ENCODE measurements around the gene CDC7.

Gene CDC7

GRCh38 chr1:91498498-91499245 is 2.0 kb upstream of the CDC7 start:
- TF ChIP-seq TCF12 (IDR thresholded peaks at IDR 0.05; ENCODE audit: low read depth) (no peak), EGR1 (IDR thresholded peaks at IDR 0.05) (no peak), FOXM1 (IDR thresholded peaks at IDR 0.05; ENCODE audit: borderline replicate concordance, low read depth) (no peak), EP300 (IDR thresholded peaks at IDR 0.05; ENCODE audit: borderline replicate concordance) (no peak), RAD21 (IDR thresholded peaks at IDR 0.05; ENCODE audit: low read depth) (no peak), TAF1 (IDR thresholded peaks at IDR 0.05; ENCODE audit: low read depth) (no peak), CREB1 (IDR thresholded peaks at IDR 0.05; ENCODE audit: low read depth) (no peak)
- TF ChIP-seq, protein P1, sequence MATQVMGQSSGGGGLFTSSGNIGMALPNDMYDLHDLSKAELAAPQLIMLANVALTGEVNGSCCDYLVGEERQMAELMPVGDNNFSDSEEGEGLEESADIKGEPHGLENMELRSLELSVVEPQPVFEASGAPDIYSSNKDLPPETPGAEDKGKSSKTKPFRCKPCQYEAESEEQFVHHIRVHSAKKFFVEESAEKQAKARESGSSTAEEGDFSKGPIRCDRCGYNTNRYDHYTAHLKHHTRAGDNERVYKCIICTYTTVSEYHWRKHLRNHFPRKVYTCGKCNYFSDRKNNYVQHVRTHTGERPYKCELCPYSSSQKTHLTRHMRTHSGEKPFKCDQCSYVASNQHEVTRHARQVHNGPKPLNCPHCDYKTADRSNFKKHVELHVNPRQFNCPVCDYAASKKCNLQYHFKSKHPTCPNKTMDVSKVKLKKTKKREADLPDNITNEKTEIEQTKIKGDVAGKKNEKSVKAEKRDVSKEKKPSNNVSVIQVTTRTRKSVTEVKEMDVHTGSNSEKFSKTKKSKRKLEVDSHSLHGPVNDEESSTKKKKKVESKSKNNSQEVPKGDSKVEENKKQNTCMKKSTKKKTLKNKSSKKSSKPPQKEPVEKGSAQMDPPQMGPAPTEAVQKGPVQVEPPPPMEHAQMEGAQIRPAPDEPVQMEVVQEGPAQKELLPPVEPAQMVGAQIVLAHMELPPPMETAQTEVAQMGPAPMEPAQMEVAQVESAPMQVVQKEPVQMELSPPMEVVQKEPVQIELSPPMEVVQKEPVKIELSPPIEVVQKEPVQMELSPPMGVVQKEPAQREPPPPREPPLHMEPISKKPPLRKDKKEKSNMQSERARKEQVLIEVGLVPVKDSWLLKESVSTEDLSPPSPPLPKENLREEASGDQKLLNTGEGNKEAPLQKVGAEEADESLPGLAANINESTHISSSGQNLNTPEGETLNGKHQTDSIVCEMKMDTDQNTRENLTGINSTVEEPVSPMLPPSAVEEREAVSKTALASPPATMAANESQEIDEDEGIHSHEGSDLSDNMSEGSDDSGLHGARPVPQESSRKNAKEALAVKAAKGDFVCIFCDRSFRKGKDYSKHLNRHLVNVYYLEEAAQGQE (IDR thresholded peaks at IDR 0.05; ENCODE audit: low read depth): no peak
- TF ChIP-seq, protein P2, sequence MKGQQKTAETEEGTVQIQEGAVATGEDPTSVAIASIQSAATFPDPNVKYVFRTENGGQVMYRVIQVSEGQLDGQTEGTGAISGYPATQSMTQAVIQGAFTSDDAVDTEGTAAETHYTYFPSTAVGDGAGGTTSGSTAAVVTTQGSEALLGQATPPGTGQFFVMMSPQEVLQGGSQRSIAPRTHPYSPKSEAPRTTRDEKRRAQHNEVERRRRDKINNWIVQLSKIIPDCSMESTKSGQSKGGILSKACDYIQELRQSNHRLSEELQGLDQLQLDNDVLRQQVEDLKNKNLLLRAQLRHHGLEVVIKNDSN (IDR thresholded peaks at IDR 0.05): no peak
- TF ChIP-seq, protein P3, sequence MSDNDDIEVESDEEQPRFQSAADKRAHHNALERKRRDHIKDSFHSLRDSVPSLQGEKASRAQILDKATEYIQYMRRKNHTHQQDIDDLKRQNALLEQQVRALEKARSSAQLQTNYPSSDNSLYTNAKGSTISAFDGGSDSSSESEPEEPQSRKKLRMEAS (IDR thresholded peaks at IDR 0.05): no peak

DNA sequence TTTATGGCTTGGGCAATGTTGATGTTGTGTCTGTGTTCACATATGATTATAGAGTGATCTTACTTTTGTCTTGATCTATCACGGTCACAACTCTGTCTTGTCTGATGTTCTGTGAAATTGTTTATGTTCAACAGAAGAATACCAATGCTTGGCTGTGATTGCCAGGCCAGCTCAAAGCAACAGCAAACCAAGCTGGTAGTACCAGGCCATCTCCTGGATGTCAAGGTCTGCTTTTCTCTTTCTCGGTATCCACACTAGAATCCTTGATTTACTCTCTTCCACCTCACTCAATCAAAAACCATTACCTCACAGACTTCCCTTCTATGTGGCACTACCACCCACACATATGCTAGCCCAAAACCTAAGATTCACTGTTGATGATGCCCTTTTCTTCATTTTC is 1.3 kb upstream of the CDC7 start:
- TF ChIP-seq TAF1 (IDR thresholded peaks at IDR 0.05; ENCODE audit: low read depth) (no peak), YY1 (IDR thresholded peaks at IDR 0.05; ENCODE audit: low read depth) (no peak), EGR1 (IDR thresholded peaks at IDR 0.05) (no peak), NFIC (IDR thresholded peaks at IDR 0.05) (no peak), FOXM1 (IDR thresholded peaks at IDR 0.05; ENCODE audit: borderline replicate concordance, low read depth) (no peak), ZBTB7A (IDR thresholded peaks at IDR 0.05; ENCODE audit: low read depth) (no peak), TCF12 (IDR thresholded peaks at IDR 0.05; ENCODE audit: low read depth) (no peak), EP300 (IDR thresholded peaks at IDR 0.05; ENCODE audit: borderline replicate concordance) (no peak), CREB1 (IDR thresholded peaks at IDR 0.05; ENCODE audit: low read depth) (no peak), TEAD4 (IDR thresholded peaks at IDR 0.05) (no peak), RAD21 (IDR thresholded peaks at IDR 0.05; ENCODE audit: low read depth) (no peak), CEBPB (IDR thresholded peaks at IDR 0.05) (no peak)
- TF ChIP-seq, protein P2 (IDR thresholded peaks at IDR 0.05): no peak
- TF ChIP-seq, protein P1 (IDR thresholded peaks at IDR 0.05; ENCODE audit: low read depth): no peak
- TF ChIP-seq, protein P3 (IDR thresholded peaks at IDR 0.05): no peak

DNA sequence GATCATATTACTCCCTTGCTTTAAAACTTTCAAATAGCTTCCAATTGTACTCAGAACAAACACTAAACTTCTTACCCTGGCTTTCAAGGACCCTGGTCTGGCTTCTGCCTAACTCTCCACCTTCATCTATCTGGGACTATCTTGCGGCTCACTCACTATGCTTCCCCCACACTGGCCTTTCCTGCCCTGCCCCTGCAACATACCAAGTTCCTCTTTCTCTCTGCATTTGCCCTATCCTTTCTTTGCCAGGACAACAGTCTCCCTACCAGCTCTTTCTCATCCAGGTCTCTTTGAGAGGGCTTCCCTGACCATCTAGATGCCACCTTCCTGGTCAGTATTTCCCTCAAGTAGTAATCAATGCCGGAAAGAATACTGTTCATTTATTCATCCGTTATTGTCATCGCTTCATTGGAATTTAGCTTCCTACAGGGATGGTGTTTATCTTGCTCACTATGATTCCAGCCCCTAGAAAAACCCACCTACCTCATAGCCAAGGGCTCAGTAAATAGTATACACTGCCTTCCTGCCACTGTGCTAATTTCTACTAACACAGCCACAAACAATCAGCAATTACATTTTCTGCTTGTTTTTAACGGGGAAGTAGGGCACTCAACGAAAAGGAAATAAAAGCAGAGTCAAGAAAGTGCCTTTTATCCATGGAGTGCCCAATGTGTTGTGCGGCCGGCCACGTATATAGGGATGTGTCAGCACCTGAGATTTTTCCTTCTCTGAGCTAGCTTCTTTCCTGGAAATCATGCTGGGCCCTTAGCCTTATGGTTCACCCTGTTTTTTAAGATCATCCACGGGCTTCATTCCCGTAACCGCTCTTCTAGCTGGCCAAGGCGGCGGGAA is 521 bp upstream of the CDC7 start:
- TF ChIP-seq CREB1 (IDR thresholded peaks at IDR 0.05; ENCODE audit: low read depth) (no peak), TCF12 (IDR thresholded peaks at IDR 0.05; ENCODE audit: low read depth) (no peak), EP300 (IDR thresholded peaks at IDR 0.05; ENCODE audit: borderline replicate concordance) (no peak), ZBTB7A (IDR thresholded peaks at IDR 0.05; ENCODE audit: low read depth) (no peak)

- TF ChIP-seq YY1 (IDR thresholded peaks at IDR 0.05; ENCODE audit: low read depth): no peak
- TF ChIP-seq, protein P3 (IDR thresholded peaks at IDR 0.05): no peak
Observed at GRCh38 chr1:91501523-91501851, 836 bp downstream of the CDC7 start.

DNA sequence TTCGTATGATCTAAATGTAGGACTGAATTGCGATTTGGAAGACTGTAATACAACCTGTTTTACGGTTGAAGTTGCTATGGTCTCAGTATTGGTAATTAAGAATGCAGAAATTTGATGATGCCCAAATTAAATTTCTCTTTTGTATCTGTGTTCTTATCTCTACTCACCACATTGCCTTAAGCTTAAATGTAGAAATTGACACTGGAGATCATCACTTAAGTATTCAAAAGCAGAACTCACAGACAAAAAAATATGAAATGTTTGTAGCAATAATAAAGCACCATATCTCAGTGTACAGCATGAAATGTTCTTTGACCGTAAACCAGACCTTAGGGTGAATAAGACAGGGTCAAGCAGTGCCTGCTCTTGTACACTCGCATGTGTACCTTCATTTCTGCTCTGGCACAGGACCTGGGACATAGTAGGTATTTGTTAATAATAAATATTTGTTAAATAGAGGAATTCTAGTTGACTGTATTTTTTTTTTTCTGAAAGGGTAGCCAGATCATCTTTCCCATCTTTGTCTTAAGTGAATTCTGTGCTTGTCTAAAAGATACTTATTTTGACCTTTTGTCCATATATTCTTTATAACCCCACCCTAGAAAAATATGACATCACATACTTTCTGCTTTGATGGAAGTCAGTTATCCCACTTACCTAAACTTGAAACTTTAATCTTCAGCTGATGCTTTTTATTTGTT is 1.5 kb downstream of the CDC7 start:
- TF ChIP-seq TAF1 (IDR thresholded peaks at IDR 0.05; ENCODE audit: low read depth) (no peak), CEBPB (IDR thresholded peaks at IDR 0.05) (no peak), CREB1 (IDR thresholded peaks at IDR 0.05; ENCODE audit: low read depth) (no peak), YY1 (IDR thresholded peaks at IDR 0.05; ENCODE audit: low read depth) (no peak), TEAD4 (IDR thresholded peaks at IDR 0.05) (no peak), NFIC (IDR thresholded peaks at IDR 0.05) (no peak), TCF12 (IDR thresholded peaks at IDR 0.05; ENCODE audit: low read depth) (no peak), FOXM1 (IDR thresholded peaks at IDR 0.05; ENCODE audit: borderline replicate concordance, low read depth) (no peak)
- TF ChIP-seq, protein P3 (IDR thresholded peaks at IDR 0.05): no peak
- TF ChIP-seq, protein P2 (IDR thresholded peaks at IDR 0.05): no peak

All from Ishikawa (cell line).